GM12878 (cell line): ENCODE measurements around the gene PRM3. TPM values are rescaled to one million over a fixed set of nuclear protein-coding genes. Genes with fewer than 3 reads are reported as not detected.

ENCODE experiments used
- BACH1 ChIP-seq: fragments of 450-650 bp; IDR thresholded peaks from 2 replicates; pipeline ENCODE4 v1.6.1; 2017; ENCODE audit warnings: mild to moderate bottlenecking, borderline replicate concordance
- CEBPB ChIP-seq, 2 experiments: fragments of 150-350 bp in 1 of 2; IDR thresholded peaks; 2 replicates each; pipeline ENCODE4 v1.6.1; 2012 to 2014; ENCODE audit warnings: low read depth in 2 of 2, low read length in 2 of 2, borderline replicate concordance in 1 of 2, inconsistent platforms in 1 of 2
- IKZF1 ChIP-seq: fragments of 450-650 bp; conservative IDR thresholded peaks from 2 replicates; pipeline ENCODE4 v1.6.1; 2017; ENCODE audit warnings: antibody characterized with exemption, mild to moderate bottlenecking
- IKZF2 ChIP-seq, 2 experiments: fragments of 450-650 bp; IDR thresholded peaks; 2 replicates each; pipeline ENCODE4 v1.6.1; 2017; ENCODE audit warnings: mild to moderate bottlenecking in 2 of 2, moderate library complexity in 2 of 2
- MTA2 ChIP-seq: fragments of 450-650 bp; IDR thresholded peaks from 2 replicates; pipeline ENCODE4 v1.6.1; 2016; ENCODE audit warnings: low read depth, mild to moderate bottlenecking, moderate library complexity
- MYB ChIP-seq: fragments of 150-350 bp; IDR thresholded peaks from 2 replicates; pipeline ENCODE4 v1.6.1; 2014; ENCODE audit warnings: mild to moderate bottlenecking, low read depth, low read length, borderline replicate concordance
- MYC ChIP-seq: IDR thresholded peaks from 2 replicates; pipeline ENCODE4 v1.6.1; 2011; ENCODE audit warnings: mild to moderate bottlenecking, low read length, moderate library complexity, inconsistent platforms; ENCODE audit not compliant: insufficient read depth, insufficient replicate concordance, insufficient read length, severe bottlenecking
- NFYA ChIP-seq: IDR thresholded peaks from 2 replicates; pipeline ENCODE4 v1.6.1; 2011; ENCODE audit warnings: low read depth, mild to moderate bottlenecking, low read length, improper control_type of control experiment, borderline replicate concordance
- PAX5 ChIP-seq: IDR thresholded peaks from 2 replicates; pipeline ENCODE4 v1.6.1; 2011; ENCODE audit warnings: low read depth, low read length, borderline replicate concordance
- POU2F2 ChIP-seq: IDR thresholded peaks from 3 replicates; pipeline ENCODE4 v1.6.1; 2011; ENCODE audit warnings: low read depth, mild to moderate bottlenecking, low read length, borderline replicate concordance
- RB1 ChIP-seq: fragments of 450-650 bp; formaldehyde crosslinking; IDR thresholded peaks from 2 replicates; pipeline ENCODE4 v1.6.1; 2017; ENCODE audit warnings: mild to moderate bottlenecking, borderline replicate concordance
- SMAD5 ChIP-seq: IDR thresholded peaks from 2 replicates; pipeline ENCODE4 v1.6.1; 2016; ENCODE audit warnings: antibody characterized with exemption, low read depth
- SMARCA5 ChIP-seq: fragments of 450-650 bp; IDR thresholded peaks from 2 replicates; pipeline ENCODE4 v1.6.1; 2017; ENCODE audit warnings: mild to moderate bottlenecking
- SP1 ChIP-seq: IDR thresholded peaks from one replicate; pipeline ENCODE4 v1.6.1; 2011; ENCODE audit warnings: low read depth, low read length
- TCF12 ChIP-seq: IDR thresholded peaks from 2 replicates; pipeline ENCODE4 v1.6.1; 2011; ENCODE audit warnings: low read depth, mild to moderate bottlenecking, low read length
- TCF3 ChIP-seq: IDR thresholded peaks from 2 replicates; pipeline ENCODE4 v1.6.1; 2012; ENCODE audit warnings: low read depth, mild to moderate bottlenecking, low read length, borderline replicate concordance; ENCODE audit not compliant: insufficient read depth
- WRNIP1 ChIP-seq: IDR thresholded peaks from 2 replicates; pipeline ENCODE4 v1.6.1; 2011; ENCODE audit warnings: low read depth, low read length, improper control_type of control experiment, borderline replicate concordance
- ZNF217 ChIP-seq: fragments of 450-650 bp; IDR thresholded peaks from 2 replicates; pipeline ENCODE4 v1.6.1; 2017; ENCODE audit warnings: antibody characterized with exemption, mild to moderate bottlenecking
- ZNF592 ChIP-seq: fragments of 450-650 bp; IDR thresholded peaks from 2 replicates; pipeline ENCODE4 v1.6.1; 2017; ENCODE audit warnings: mild to moderate bottlenecking, moderate library complexity
- ZNF687 ChIP-seq: fragments of 450-650 bp; IDR thresholded peaks from 2 replicates; pipeline ENCODE4 v1.6.1; 2017; ENCODE audit warnings: mild to moderate bottlenecking, moderate library complexity
- polyA plus RNA-seq, 11 experiments: library from polyadenylated mRNA; depleted of rRNA in 4 of 11; unstranded in 6 of 11; stranded (reverse) in 5 of 11; fragments of >200 nt; fragmentation: Nextera tagmentation in 4 of 11; fragmentation: Illumina TruSeq in 1 of 11; extraction: Ambion mirVana in 4 of 11; extraction: Trizol in 1 of 11; gene quantifications; 1 replicate in 1 of 11; 2 replicates in 10 of 11; pipeline versions ENCODE4 v1.2.1 to v1.2.3, GENCODE V29; 2011 to 2016; ENCODE audit warnings: inconsistent platforms in 2 of 11, missing spikeins in 2 of 11, low read depth in 1 of 11
- total RNA-seq, 4 experiments: library from RNA; depleted of rRNA in 3 of 4; stranded (reverse); fragments of >200 nt in 3 of 4; fragmentation: Illumina TruSeq in 1 of 4; extraction: Trizol in 1 of 4; gene quantifications; 2 replicates each; pipeline versions ENCODE4 v1.2.1 to v1.2.3, GENCODE V29; 2013 to 2021
- TF ChIP-seq, protein P1 (sequence below): IDR thresholded peaks from 2 replicates; pipeline ENCODE4 v1.6.1; 2011; ENCODE audit warnings: borderline replicate concordance, low read depth, mild to moderate bottlenecking, moderate library complexity, mixed read lengths, low read length; ENCODE audit not compliant: insufficient read depth; ENCODE audit errors: extremely low read length

Gene PRM3
- total and polyA plus RNA-seq, 10 of the 15 experiments (the other 5 are each of a cell fraction or from before 2014, with no cell fraction given): not detected

- 0 out of 2 replicates have a peak, but pooled peaks have one; percentile 45 for TF ChIP-seq ZNF592
- TF ChIP-seq WRNIP1: no peak
- TF ChIP-seq ZNF687: peak; percentile 95
- no peak for TF ChIP-seq NFYA
- 0 out of 2 replicates have a peak, but pooled peaks have one; percentile 51 for TF ChIP-seq SMARCA5
- TF ChIP-seq IKZF1: peak; percentile 35
- TF ChIP-seq, protein P1, sequence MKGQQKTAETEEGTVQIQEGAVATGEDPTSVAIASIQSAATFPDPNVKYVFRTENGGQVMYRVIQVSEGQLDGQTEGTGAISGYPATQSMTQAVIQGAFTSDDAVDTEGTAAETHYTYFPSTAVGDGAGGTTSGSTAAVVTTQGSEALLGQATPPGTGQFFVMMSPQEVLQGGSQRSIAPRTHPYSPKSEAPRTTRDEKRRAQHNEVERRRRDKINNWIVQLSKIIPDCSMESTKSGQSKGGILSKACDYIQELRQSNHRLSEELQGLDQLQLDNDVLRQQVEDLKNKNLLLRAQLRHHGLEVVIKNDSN: peak; percentile 47
- TF ChIP-seq MYC: no peak
- no peak for TF ChIP-seq CEBPB (IDR thresholded peaks at IDR 0.05; ENCODE audit: borderline replicate concordance in 1 of 2, low read depth in 2 of 2, low read length in 2 of 2)
- peak; percentile 67 to 83 for TF ChIP-seq IKZF2 (IDR thresholded peaks at IDR 0.05)
- peak; percentile 24; the same call in 1 of the 2 replicates for TF ChIP-seq RB1
- no peak for TF ChIP-seq BACH1
- no peak for TF ChIP-seq TCF3
- TF ChIP-seq PAX5: 0 out of 2 replicates have a peak, but pooled peaks have one; percentile 40
- TF ChIP-seq SP1: peak; percentile 51
- no peak for TF ChIP-seq SMAD5
- peak; percentile 67 for TF ChIP-seq ZNF217
- TF ChIP-seq MYB: no peak
- peak; percentile 41; the same call in 1 of the 2 replicates for TF ChIP-seq MTA2
- TF ChIP-seq POU2F2: peak; percentile 15; the same call in 1 of the 3 replicates
- 0 out of 2 replicates have a peak, but pooled peaks have one; percentile 54 for TF ChIP-seq TCF12
Measured at GRCh38 chr16:11309895-11310633, 36.6 kb upstream of the PRM3 start (continued).
